ENCODE data around the gene PCNX3.

DNA sequence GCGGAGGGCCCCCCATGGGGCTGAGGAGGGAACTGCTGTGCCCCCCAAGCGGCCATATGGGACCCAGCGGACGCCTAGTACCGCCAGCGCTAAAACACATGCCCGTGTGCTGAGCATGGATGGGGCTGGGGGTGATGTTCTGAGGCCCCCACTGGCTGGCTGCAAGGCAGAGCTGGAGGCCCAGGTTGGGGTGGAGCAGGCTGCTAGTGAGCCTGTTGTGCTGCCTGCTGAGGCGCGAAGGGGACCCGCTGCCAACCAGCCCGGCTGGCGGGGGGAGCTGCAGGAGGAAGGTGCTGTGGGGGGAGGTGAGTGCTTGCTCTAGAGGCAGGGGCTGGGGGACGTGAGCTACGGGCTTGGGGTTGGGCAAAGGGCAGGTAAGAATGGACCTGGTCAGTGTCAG lies 3.2 kb downstream of the PCNX3 start:
- TF ChIP-seq EZH2 (IDR thresholded peaks at IDR 0.05; ENCODE audit: insufficient read depth, poor library complexity, severe bottlenecking) (no peak), EZH2phosphoT487 (IDR thresholded peaks at IDR 0.05; ENCODE audit: insufficient read depth, low read depth) (no peak)
